ENCODE measurements around the gene SMARCAL1.

DNA sequence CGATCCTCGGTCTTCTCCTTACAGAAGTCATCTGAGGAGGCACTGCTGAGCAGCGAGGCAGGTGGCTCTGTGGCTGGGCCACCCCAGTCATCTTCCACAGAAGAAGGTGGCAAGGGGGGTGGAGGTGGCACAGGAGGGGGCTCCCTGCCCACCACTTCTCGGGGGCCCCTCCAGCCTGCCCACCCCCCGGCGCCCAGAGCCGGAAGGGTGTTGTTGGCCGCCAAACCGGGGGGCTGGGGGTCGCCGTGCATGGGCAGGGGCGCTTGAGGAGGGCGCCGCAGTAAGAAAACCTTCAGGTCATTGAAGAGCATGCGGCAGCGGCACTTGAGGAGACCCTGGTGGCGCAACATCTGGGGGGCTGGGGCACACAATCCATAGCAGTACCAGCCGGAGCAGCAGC is 42.5 kb upstream of the SMARCAL1 start:
- TF ChIP-seq, protein P1, sequence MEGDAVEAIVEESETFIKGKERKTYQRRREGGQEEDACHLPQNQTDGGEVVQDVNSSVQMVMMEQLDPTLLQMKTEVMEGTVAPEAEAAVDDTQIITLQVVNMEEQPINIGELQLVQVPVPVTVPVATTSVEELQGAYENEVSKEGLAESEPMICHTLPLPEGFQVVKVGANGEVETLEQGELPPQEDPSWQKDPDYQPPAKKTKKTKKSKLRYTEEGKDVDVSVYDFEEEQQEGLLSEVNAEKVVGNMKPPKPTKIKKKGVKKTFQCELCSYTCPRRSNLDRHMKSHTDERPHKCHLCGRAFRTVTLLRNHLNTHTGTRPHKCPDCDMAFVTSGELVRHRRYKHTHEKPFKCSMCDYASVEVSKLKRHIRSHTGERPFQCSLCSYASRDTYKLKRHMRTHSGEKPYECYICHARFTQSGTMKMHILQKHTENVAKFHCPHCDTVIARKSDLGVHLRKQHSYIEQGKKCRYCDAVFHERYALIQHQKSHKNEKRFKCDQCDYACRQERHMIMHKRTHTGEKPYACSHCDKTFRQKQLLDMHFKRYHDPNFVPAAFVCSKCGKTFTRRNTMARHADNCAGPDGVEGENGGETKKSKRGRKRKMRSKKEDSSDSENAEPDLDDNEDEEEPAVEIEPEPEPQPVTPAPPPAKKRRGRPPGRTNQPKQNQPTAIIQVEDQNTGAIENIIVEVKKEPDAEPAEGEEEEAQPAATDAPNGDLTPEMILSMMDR (IDR thresholded peaks at IDR 0.05; ENCODE audit: low read length) = no peak
- TF ChIP-seq EZH2 (optimal IDR thresholded peaks at IDR 0.05; ENCODE audit: low read depth, low read length) (no peak), EZH2phosphoT487 (IDR thresholded peaks at IDR 0.05; ENCODE audit: low read length) (no peak)
